ENCODE results near the gene GUCY2D. TPM values are rescaled to one million over a fixed set of nuclear protein-coding genes. Genes with fewer than 3 reads are reported as not detected.

The GUCY2D gene
- total RNA-seq, 6 donors from 2014 or later, result 2.6 to 5.0 (median 3.8) TPM; not detected in 3

DNA sequence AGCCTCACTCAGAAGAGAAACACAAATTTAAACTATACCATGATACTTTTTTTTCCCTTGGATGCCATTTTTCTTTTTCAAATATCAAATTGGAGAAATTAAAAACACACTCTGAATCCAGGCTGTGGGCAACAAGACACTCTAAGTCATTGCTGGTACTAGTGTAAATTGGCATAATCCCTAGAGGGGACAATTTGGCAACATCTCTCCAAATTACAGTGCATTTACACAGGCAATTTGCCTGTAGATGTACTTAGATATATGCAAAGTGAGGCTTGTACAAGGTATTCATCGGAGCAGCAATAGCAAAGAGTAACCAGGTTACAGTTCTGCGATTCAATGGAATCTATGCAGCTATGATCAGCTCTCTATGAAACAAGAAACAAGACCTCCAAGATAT, 6.7 kb upstream of the GUCY2D start:
- DNase-seq (no peak), ATAC-seq (ENCODE audit: low FRiP score in 2 of 2) (no peak)
- H3K9me3 ChIP-seq, result no peaks in the 10 kb centered on the region
- H3K4me3 ChIP-seq, result no peak overlapping the region
- WGBS, 2 donors, result 92 to 100% methylated on average over 2 of the region's 2 CpGs
- no peaks in the 10 kb centered on the region for H3K27me3 ChIP-seq
- no peak overlapping the region for H3K27ac ChIP-seq
- TF ChIP-seq, protein P1, sequence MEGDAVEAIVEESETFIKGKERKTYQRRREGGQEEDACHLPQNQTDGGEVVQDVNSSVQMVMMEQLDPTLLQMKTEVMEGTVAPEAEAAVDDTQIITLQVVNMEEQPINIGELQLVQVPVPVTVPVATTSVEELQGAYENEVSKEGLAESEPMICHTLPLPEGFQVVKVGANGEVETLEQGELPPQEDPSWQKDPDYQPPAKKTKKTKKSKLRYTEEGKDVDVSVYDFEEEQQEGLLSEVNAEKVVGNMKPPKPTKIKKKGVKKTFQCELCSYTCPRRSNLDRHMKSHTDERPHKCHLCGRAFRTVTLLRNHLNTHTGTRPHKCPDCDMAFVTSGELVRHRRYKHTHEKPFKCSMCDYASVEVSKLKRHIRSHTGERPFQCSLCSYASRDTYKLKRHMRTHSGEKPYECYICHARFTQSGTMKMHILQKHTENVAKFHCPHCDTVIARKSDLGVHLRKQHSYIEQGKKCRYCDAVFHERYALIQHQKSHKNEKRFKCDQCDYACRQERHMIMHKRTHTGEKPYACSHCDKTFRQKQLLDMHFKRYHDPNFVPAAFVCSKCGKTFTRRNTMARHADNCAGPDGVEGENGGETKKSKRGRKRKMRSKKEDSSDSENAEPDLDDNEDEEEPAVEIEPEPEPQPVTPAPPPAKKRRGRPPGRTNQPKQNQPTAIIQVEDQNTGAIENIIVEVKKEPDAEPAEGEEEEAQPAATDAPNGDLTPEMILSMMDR (IDR thresholded peaks at IDR 0.05), result no peak
- TF ChIP-seq EP300 (IDR thresholded peaks at IDR 0.05), result no peak
- TF ChIP-seq POLR2AphosphoS5 (IDR thresholded peaks at IDR 0.05), result no peak
- no peak for TF ChIP-seq POLR2A (IDR thresholded peaks at IDR 0.05)
- H3K4me1 ChIP-seq, result peaks cover under 1 to 6% (median 2%) of the 10 kb centered on the region in 4 donors
- H3K36me3 ChIP-seq, result no peaks in the 10 kb centered on the region

DNA sequence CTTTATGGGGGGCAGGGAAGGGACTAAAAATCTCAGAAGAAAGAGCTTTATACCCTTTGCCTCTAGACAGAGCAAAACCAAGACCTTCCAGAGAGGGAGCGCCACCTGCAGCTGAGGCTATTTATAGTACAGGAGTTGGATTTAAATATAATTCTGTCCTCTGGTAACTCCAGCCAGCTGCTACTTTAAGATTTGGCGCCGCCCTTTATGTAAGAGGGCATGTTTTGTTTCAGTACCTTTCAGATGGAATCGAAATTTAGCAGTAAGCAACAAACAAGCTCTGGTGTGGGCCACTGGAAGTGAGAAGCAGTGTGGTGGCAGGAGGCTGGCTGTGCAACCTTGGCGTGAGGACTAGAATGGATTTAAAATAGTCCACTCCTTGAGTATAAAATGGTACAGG, 5.2 kb upstream of the GUCY2D start:
- Histone ChIP-seq H3K4me1 (peaks cover under 1 to 10% (median 4%) of the 10 kb centered on the region in 4 donors), H3K9me3 (no peaks in the 10 kb centered on the region), H3K27me3 (peaks cover 0 to 4% (median 0%) of the 10 kb centered on the region in 4 donors), H3K4me3 (no peak overlapping the region), H3K27ac (no peak overlapping the region), H3K36me3 (no peaks in the 10 kb centered on the region)
- WGBS, 2 donors, result 28 to 37% methylated on average over 5 of the region's 5 CpGs
- peak in 1 of 2 donors; percentile 59 for DNase-seq
- peak in 1 of 2 donors; percentile 35 for ATAC-seq (ENCODE audit: low FRiP score in 2 of 2)
- TF ChIP-seq, protein P1 (IDR thresholded peaks at IDR 0.05), result peak in 3 of 6 experiments; percentile 9 to 19 (median 11)
- TF ChIP-seq EP300 (IDR thresholded peaks at IDR 0.05) (no peak), POLR2AphosphoS5 (IDR thresholded peaks at IDR 0.05) (no peak), POLR2A (IDR thresholded peaks at IDR 0.05) (no peak)

DNA sequence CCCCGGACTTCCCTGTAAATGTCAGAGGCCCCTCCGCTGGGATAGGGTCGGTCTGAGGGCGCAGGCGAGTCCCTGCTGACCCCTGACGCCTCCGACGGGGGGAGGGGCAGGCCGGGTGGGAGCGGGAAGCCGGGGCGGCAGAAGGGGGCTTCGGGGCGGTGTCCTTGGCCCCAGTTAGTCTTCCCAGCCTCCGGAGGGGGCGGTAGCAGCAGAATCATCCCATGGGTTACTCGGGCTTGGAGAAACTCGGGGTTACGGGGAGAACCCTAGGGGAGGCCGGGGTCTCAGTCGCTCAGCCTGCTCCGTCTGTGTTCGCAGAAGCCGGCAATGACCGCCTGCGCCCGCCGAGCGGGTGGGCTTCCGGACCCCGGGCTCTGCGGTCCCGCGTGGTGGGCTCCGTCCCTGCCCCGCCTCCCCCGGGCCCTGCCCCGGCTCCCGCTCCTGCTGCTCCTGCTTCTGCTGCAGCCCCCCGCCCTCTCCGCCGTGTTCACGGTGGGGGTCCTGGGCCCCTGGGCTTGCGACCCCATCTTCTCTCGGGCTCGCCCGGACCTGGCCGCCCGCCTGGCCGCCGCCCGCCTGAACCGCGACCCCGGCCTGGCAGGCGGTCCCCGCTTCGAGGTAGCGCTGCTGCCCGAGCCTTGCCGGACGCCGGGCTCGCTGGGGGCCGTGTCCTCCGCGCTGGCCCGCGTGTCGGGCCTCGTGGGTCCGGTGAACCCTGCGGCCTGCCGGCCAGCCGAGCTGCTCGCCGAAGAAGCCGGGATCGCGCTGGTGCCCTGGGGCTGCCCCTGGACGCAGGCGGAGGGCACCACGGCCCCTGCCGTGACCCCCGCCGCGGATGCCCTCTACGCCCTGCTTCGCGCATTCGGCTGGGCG, 542 bp downstream of the GUCY2D start:
- ATAC-seq (ENCODE audit: low FRiP score in 2 of 2) (peak in 1 of 2 donors; percentile 52), DNase-seq (peak in 1 of 2 donors; percentile 85)
- Histone ChIP-seq H3K4me1 (peaks cover 10 to 25% (median 16%) of the 10 kb centered on the region in 4 donors), H3K36me3 (no peaks in the 10 kb centered on the region), H3K4me3 (peak overlapping the region in 3 of 4 donors; percentile 3 to 30 (median 29)), H3K27ac (no peak overlapping the region), H3K9me3 (no peaks in the 10 kb centered on the region), H3K27me3 (peaks cover 0 to 23% (median 11%) of the 10 kb centered on the region in 4 donors)
- TF ChIP-seq EP300 (IDR thresholded peaks at IDR 0.05) (no peak), POLR2AphosphoS5 (IDR thresholded peaks at IDR 0.05) (no peak), POLR2A (IDR thresholded peaks at IDR 0.05) (no peak)
- TF ChIP-seq, protein P1 (IDR thresholded peaks at IDR 0.05), result no peak
- WGBS, 2 donors, result 23% methylated on average over 53 of the region's 92 CpGs; no CpG with 5 or more reads in 1 of the 2 donors

DNA sequence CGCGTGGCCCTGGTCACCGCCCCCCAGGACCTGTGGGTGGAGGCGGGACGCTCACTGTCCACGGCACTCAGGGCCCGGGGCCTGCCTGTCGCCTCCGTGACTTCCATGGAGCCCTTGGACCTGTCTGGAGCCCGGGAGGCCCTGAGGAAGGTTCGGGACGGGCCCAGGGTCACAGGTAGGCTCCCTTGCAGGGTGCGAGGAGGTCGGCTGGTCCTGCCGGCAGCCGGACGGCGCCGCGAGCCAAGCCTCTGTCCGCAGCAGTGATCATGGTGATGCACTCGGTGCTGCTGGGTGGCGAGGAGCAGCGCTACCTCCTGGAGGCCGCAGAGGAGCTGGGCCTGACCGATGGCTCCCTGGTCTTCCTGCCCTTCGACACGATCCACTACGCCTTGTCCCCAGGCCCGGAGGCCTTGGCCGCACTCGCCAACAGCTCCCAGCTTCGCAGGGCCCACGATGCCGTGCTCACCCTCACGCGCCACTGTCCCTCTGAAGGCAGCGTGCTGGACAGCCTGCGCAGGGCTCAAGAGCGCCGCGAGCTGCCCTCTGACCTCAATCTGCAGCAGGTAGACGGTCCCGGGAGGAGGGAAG, 1.3 kb downstream of the GUCY2D start:
- peak in 1 of 2 donors; percentile 11 for ATAC-seq (ENCODE audit: low FRiP score in 2 of 2)
- H3K9me3 ChIP-seq, result no peaks in the 10 kb centered on the region
- peak overlapping the region in 2 of 4 donors; percentile 29 to 30 for H3K4me3 ChIP-seq
- H3K36me3 ChIP-seq, result no peaks in the 10 kb centered on the region
- peak in 1 of 2 donors; percentile 76 for DNase-seq
- TF ChIP-seq POLR2AphosphoS5 (IDR thresholded peaks at IDR 0.05) (no peak), EP300 (IDR thresholded peaks at IDR 0.05) (no peak), POLR2A (IDR thresholded peaks at IDR 0.05) (no peak)
- TF ChIP-seq, protein P1 (IDR thresholded peaks at IDR 0.05), result no peak
- H3K27ac ChIP-seq, result no peak overlapping the region
- peaks cover 10 to 25% (median 16%) of the 10 kb centered on the region in 4 donors for H3K4me1 ChIP-seq
- H3K27me3 ChIP-seq, result peaks cover 0 to 23% (median 11%) of the 10 kb centered on the region in 4 donors
- 61 to 67% methylated on average over 14 to 20 of the region's 44 CpGs for WGBS, 2 donors

Data from upper lobe of left lung (tissue), 6 donors.